Fibroblast of villous mesenchyme (primary cell): Measurements from ENCODE around the gene DLK1. TPM values are rescaled to one million over a fixed set of nuclear protein-coding genes. Genes with fewer than 3 reads are reported as not detected.

Source experiments
- DNase-seq: peaks from one replicate; pipeline ENCODE4 v3.0.0-alpha.2; 2010; ENCODE audit warnings: low read depth
- H3K4me3 ChIP-seq: 2 replicates; pipeline ENCODE4 v1.5.1; 2011; ENCODE audit warnings: low read depth, mild to moderate bottlenecking, low read length
- total RNA-seq: library from RNA; depleted of rRNA; stranded (reverse); fragments of >200 nt; gene quantifications from 2 replicates; pipeline ENCODE4 v1.2.3, GENCODE V29; 2012
- TF ChIP-seq, protein P1 (sequence below): IDR thresholded peaks from 2 replicates; pipeline ENCODE4 v1.5.1; 2012; ENCODE audit warnings: low read depth, mild to moderate bottlenecking, low read length; ENCODE audit not compliant: insufficient read depth

The DLK1 gene
- total RNA-seq, 1 donor, result not detected

DNA sequence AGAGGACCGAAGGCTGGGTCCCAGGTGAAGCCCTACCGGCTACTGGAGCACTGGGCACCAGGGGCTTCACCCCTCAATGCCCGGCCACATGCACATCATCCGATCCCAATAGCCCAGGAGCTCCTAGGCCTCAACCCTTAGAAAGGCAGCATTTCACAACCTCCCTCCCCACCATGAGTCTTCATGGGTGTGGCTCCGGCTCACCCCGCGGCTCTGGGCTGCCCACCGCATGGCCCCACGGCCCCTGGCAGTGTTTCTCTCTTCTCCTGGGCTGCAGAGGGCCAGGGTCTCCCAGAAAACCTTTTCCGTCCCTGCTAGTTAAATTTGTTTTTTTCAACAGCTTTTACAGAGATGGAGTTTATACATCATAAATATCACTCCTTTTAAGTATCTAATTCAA, 28.6 kb upstream of the DLK1 start:
- no peak overlapping the region for H3K4me3 ChIP-seq
- peak; percentile 26 for DNase-seq
- TF ChIP-seq, protein P1, sequence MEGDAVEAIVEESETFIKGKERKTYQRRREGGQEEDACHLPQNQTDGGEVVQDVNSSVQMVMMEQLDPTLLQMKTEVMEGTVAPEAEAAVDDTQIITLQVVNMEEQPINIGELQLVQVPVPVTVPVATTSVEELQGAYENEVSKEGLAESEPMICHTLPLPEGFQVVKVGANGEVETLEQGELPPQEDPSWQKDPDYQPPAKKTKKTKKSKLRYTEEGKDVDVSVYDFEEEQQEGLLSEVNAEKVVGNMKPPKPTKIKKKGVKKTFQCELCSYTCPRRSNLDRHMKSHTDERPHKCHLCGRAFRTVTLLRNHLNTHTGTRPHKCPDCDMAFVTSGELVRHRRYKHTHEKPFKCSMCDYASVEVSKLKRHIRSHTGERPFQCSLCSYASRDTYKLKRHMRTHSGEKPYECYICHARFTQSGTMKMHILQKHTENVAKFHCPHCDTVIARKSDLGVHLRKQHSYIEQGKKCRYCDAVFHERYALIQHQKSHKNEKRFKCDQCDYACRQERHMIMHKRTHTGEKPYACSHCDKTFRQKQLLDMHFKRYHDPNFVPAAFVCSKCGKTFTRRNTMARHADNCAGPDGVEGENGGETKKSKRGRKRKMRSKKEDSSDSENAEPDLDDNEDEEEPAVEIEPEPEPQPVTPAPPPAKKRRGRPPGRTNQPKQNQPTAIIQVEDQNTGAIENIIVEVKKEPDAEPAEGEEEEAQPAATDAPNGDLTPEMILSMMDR, result no peak

DNA sequence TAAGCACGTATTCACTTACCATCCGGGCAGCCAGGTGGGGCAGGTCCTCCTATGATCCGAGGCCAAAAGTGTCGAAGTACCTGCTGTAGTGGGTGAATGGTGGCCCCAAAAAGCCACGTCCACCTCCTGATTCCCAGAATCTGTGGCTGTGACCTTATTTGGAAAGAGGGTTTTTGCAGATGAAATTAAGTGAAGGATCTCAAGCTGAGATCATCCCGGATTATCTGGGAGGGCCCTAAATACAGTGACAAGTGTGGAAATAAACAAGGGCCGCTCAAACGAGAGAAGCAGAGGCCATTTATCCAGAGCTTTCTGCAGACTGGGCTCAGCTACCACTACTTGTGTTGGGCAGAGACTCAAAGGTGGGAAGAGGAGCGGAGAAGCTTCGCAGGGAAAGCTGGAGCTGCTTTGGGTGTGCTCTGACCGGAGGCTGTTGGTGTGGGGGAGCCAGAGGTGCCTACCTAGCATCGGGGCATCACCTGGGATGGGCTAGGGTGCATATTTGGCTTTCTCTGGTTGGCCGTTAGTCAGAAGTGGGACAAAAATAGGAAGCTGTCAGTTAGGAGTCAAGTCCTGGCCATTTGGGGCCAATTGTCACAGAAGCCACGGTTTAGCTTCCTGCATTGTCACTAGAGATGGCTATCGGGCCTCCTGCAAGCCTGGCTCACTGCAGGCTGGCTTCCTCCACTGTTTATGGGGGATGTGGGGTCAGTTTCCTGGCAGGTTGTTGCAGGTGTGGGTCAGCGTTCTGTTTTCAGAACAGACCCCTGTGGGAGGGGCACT, 27.8 kb upstream of the DLK1 start:
- H3K4me3 ChIP-seq, result no peak overlapping the region
- no peak for DNase-seq
- TF ChIP-seq, protein P1, result no peak

DNA sequence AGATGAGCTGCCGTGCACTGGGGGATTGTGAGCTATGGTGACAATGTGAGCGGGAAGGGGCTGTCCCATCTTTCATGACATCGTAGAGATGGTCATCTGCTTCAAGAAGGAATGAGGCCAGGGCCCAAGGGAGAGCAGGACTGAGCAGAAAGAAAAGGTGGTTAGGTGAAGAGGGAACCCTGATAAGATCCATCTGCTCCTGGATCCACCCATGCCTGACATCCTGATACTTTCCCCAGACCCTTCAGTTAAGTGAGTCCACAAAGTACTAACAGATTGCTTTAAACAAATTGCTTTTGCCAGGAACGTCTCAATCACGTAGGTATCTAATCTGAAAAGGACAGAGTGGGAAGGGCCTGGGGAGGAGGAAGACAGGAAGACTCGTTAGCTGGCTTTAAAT, 25.4 kb upstream of the DLK1 start:
- no peak overlapping the region for H3K4me3 ChIP-seq
- no peak for DNase-seq
- TF ChIP-seq, protein P1, result no peak

DNA sequence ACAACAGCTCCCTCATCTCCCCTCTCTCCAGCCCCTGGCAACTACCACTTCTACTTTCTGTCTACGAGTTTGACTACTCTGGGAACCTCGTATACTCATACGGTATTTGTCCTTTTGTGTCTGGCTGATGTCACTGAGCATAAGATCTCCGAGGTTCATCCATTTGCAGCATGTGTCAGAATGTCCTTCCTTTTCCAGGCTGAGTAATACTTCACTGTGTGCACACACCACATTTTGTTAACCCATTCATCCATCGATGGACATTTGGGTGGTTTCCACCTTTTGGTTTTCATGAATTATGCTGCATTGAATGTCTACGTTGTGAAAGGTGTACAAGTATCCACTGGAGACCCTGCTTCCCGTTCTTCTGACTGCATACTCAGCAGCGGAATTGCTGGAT, 24.1 kb upstream of the DLK1 start:
- no peak for DNase-seq
- TF ChIP-seq, protein P1, result no peak
- H3K4me3 ChIP-seq, result no peak overlapping the region

DNA sequence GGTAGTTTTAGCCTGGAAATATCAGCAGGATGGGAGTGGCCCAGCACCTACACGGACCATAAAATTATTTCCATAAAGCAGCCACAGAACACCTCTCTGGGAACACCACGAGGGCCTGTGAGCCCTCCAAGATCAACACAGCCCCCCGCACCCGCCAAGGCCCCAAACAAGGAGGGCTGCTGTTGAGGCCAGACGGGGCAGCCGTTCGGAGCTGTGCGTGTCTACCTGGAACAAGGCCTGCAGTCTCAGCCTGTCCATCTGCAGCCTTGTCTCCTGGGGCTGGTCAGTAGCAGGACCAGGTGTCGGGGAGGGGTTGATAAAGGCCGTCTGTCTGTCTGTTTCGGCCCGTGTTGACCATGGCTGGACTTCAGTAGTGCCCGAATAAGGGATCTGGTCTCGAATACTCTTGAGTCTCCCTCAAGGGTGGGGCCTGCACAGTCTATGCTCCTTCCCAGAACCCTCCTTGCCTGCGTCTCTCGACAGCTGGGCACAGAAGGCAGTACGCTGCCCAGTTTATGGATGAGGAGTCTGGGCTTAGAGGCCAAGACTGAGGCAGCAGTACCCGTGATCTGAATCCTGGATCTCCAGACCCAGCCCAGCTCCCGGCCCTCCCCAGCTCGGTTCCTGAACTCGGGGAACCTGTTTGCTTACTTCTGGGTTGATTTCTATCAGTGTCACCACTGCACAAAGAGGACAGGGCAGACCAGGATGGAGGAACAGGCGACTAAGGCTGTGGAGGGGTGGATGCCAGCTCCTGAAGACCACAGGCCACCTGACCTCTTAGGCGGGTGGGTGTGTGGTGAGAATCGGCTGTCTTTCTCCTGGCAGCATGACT, 23.1 kb upstream of the DLK1 start:
- H3K4me3 ChIP-seq, result no peak overlapping the region
- no peak for DNase-seq
- TF ChIP-seq, protein P1, result no peak

DNA sequence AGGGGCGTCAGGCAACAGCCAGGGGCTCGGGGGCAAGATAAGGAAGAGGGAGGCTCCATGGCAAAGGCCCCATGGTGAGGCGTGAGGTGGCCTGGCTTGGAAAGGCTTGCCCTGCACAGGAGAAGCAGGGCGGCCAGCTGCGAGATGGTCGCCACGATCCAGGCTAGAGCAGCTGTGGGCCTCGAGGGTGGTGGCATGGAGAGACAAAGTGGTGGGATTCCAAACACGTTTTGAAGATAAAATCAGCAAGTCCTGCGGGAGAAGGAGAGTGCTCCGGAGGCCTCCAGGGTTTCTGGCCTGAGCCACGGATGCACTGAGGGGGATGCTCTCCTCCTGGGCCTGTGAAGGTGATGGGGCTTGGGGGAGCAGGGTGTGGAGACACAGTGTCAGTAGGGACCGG, 20.5 kb upstream of the DLK1 start:
- TF ChIP-seq, protein P1, result no peak
- H3K4me3 ChIP-seq, result no peak overlapping the region
- DNase-seq, result no peak
